Tibial artery (tissue), 4 donors: ENCODE measurements around the gene BAZ1B.
"Not testable (repeated sequence)": the region's sequence is repeated elsewhere in the genome, so short reads cannot be mapped to it uniquely, and the experiment has no call there.

Experiments used
- DNase-seq, 2 donors: peaks; one replicate each; pipeline ENCODE4 v3.0.0-alpha.2; 2019
- H3K27ac ChIP-seq, 2 donors: fragments of 200-600 bp; sonication (generic) in 1 of 2; 1 replicate in 1 of 2; 2 replicates in 1 of 2; pipeline ENCODE4 v1.5.1; 2018 to 2019; ENCODE audit warnings: mild to moderate bottlenecking in 1 of 2
- H3K27me3 ChIP-seq, 2 donors: fragments of 200-600 bp; sonication (generic) in 1 of 2; one replicate each; pipeline versions ENCODE4 v1.5.1 to v1.6.0; 2016 to 2019
- H3K36me3 ChIP-seq, 3 donors: fragments of 200-600 bp; sonication (generic) in 2 of 3; one replicate each; pipeline ENCODE4 v1.5.1; 2016 to 2019; ENCODE audit warnings: mild to moderate bottlenecking in 2 of 3
- H3K4me1 ChIP-seq, 4 donors: fragments of 200-600 bp; sonication (generic) in 2 of 4; 1 replicate in 3 of 4; 2 replicates in 1 of 4; pipeline ENCODE4 v1.5.1; 2016 to 2019
- H3K4me3 ChIP-seq, 2 donors: fragments of 200-600 bp; sonication (generic) in 1 of 2; 1 replicate in 1 of 2; 2 replicates in 1 of 2; pipeline ENCODE4 v1.5.1; 2018 to 2019; ENCODE audit warnings: mild to moderate bottlenecking in 2 of 2
- H3K9me3 ChIP-seq, 3 donors: fragments of 200-600 bp; sonication (generic) in 1 of 3; one replicate each; pipeline ENCODE4 v1.5.1; 2016 to 2019
- intact Hi-C: fragments of 100-400 bp; cut with DNase I; formaldehyde crosslinking; loops from one replicate; pipeline ENCODE4 v1.15.0; 2023; ENCODE audit warnings: low total_unique reads
- TF ChIP-seq, protein P1 (sequence below), 2 experiments: fragments of 200-600 bp in 1 of 2; fragments of 450-650 bp in 1 of 2; IDR thresholded peaks; one replicate each; pipeline ENCODE4 v1.5.1; 2017 to 2019; ENCODE audit warnings: antibody characterized with exemption in 2 of 2, mild to moderate bottlenecking in 1 of 2, moderate library complexity in 1 of 2

Gene BAZ1B

DNA sequence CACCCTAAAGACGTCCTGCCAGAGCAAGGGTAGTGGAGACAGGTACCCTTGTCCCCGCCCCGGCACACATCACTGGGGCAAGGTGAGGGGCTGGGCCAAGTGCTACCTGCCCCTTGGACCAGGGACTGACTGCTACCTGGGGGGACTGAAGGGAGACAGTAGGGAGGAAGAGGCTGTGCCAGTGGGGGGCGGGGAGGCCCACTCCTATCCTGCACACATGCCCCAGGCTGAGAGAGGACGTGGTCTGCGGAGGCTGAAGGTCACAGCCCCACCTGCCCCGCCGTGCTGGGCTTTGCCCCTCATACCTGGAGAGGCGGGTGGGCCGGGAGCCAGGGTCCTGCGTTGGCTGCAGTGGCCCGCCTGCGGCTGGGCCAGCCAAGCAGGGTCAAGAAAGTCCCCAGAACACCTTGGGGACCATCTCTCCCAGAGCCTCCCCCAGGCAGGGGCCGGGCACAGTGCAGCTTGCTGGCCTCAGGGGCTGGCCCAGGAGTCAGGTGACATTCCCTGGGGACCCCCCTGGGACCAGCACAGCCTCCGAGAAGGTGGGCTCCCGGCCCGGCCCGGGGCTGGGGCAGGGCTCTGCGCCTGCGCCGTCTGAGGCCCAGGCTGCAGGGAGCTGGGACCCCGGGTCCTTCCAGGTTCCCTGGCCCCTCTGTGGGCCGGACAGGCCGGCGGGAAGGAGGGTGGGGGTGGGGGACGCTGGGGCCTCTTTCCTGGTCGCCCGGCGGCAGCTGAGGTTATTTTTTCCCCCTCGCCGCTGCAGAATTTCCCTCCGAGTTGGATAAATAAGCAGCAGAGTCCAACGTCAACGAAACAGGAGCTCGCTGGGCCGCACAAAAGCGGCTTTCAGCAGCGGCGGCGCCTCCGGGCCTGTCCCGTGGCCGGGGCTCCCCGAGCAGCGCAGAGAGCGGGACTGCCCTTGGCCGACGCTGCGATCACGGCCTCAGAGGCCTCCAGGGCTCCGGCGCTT, 98.3 kb downstream of the BAZ1B start:
- Histone ChIP-seq H3K36me3 (no peaks in the 10 kb centered on the region), H3K4me3 (peak overlapping the region; percentile 43 to 50), H3K4me1 (peaks cover 0 to 12% (median 6%) of the 10 kb centered on the region in 4 donors), H3K27ac (peak overlapping the region in 1 of 2 donors; percentile 41), H3K9me3 (no peaks in the 10 kb centered on the region), H3K27me3 (peaks cover 0 to 5% of the 10 kb centered on the region in 2 donors)
- intact Hi-C loops = no loop called here
- no peak for DNase-seq
- TF ChIP-seq, protein P1, sequence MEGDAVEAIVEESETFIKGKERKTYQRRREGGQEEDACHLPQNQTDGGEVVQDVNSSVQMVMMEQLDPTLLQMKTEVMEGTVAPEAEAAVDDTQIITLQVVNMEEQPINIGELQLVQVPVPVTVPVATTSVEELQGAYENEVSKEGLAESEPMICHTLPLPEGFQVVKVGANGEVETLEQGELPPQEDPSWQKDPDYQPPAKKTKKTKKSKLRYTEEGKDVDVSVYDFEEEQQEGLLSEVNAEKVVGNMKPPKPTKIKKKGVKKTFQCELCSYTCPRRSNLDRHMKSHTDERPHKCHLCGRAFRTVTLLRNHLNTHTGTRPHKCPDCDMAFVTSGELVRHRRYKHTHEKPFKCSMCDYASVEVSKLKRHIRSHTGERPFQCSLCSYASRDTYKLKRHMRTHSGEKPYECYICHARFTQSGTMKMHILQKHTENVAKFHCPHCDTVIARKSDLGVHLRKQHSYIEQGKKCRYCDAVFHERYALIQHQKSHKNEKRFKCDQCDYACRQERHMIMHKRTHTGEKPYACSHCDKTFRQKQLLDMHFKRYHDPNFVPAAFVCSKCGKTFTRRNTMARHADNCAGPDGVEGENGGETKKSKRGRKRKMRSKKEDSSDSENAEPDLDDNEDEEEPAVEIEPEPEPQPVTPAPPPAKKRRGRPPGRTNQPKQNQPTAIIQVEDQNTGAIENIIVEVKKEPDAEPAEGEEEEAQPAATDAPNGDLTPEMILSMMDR (IDR thresholded peaks at IDR 0.05) = no peak

DNA sequence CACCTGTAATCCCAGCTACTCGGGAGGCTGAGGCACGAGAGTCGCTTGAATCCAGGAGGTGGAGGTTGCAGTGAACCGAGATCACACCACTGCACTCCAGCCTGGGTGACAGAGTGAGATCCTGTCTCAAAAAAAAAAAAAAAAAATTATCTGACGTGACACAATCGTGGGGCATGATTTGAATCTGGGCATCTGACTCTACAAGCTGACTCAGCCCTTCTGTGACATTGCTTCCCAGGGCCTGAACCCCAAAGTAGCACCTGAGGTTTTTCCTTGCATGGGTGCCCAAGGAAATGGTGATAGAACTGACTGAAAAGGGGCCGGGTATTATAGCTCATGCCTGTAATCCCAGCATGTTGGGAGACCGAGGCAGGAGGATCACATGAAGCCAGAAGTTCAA, 101.5 kb downstream of the BAZ1B start:
- H3K9me3 ChIP-seq, H3K27ac ChIP-seq, intact Hi-C loops, H3K27me3 ChIP-seq, H3K36me3 ChIP-seq, DNase-seq, H3K4me3 ChIP-seq: not testable (repeated sequence)
- peaks cover 0 to 12% (median 6%) of the 10 kb centered on the region in 4 donors for H3K4me1 ChIP-seq

DNA sequence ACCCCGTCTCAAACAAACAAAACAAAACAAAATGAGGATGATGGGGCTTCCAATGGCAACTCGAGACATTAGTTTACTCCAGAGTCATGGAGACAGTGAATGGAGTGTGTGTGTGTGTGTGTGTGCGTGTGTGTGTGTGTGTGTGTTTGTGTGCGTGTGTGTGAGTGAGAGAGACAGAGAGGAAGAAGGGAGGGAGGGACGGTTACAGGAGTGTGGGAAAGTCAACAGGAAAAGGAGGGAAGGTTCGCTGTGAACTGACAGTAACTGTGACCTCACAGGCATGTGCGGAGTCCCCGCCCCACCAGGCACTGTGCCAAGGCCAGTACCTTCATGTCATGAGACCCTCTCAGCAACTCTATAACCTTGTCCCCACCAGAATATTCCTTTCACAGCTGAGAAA, 102.1 kb downstream of the BAZ1B start:
- H3K4me3 ChIP-seq, H3K27me3 ChIP-seq, H3K9me3 ChIP-seq, intact Hi-C loops, H3K27ac ChIP-seq, DNase-seq, H3K36me3 ChIP-seq: not testable (repeated sequence)
- H3K4me1 ChIP-seq = peaks cover 0 to 12% (median 6%) of the 10 kb centered on the region in 4 donors

DNA sequence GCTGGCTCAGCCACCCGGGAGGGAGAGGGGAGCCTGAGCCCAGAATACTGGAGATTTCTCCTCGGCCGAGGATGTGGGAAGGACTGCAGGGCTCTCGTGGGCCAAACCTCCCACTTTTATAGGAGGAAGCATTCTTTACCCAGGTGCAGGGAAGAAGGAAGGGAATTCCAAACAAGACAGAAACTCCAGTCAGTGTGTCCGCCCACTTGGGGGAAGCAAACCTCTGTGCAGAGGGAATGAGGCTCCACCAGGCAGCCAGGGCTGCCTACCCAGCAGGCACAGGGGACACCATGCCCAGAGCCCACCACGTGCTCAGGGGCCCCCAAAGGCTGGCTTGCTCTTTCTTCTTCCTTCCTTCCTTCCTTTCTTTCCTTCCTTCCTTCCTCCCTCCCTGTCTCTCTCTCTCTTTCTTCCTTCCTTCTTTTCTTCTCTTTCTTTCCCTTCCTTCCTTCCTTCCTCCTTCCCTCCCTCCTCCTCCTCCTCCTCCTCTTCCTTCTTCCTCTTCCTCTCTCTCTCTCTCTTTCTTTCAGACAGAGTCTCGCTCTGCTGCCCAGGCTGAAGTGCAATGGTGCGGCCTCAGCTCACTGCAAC, 103.9 kb downstream of the BAZ1B start:
- TF ChIP-seq, protein P1 (IDR thresholded peaks at IDR 0.05) = no peak
- no peaks in the 10 kb centered on the region for H3K36me3 ChIP-seq
- H3K4me3 ChIP-seq = no peak overlapping the region
- H3K27me3 ChIP-seq = no peaks in the 10 kb centered on the region
- no peak overlapping the region for H3K27ac ChIP-seq
- intact Hi-C loops = no loop called here
- DNase-seq = no peak
- no peaks in the 10 kb centered on the region for H3K4me1 ChIP-seq
- H3K9me3 ChIP-seq = no peaks in the 10 kb centered on the region

DNA sequence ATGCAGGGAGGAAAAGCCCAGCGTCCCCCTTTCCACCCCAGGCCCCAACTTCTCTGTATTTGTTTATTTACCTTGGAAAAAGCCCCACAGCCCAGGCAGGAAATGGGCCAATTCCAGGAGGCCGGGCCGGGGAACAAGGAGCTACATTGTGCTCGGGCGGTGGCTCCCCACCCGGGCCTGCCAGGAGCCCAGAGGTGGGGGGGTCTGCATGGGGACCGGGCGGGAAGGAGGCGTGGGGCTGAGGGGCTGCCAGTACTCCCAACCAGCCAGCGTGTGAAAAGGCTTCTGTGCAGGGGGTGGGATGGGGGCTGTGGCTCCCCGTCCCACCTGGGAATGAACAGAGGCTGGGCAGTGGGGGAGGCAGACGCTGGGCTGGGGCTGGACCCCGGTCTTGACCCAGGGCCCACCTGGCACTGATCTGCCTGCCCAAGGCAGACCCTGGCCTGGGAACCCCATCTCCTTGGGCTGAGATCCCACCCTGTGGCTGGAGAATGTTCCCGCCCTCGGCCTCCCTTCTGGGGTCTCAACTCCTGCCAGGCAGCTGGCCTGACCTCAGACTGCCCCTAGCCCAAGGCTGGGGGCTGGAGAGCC, 111.5 kb downstream of the BAZ1B start:
- peaks cover 0 to 12% of the 10 kb centered on the region in 2 donors for H3K27me3 ChIP-seq
- H3K36me3 ChIP-seq, H3K9me3 ChIP-seq, H3K4me1 ChIP-seq, H3K4me3 ChIP-seq, intact Hi-C loops, H3K27ac ChIP-seq, DNase-seq: not testable (repeated sequence)

DNA sequence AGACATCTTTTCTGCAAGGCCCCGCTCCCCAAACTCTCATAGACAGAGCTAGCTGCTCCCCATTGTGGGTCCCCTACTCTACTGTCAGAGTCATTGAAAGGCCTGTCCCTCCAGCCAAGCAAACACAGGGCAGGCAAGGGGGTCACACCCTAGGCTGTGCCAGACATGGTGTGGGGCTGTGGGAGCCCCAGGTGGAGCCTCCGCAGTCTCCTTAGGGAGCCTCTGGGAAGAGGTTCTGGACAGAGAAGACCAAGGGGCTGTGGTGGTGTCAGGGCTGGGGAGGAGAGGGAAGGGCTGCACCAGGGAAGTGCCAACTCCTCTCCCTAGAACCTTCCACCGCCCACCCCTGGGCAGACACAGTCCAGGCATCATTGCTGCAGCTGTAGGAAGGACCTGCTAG, 117.2 kb downstream of the BAZ1B start:
- H3K4me3 ChIP-seq, H3K9me3 ChIP-seq, H3K27ac ChIP-seq, H3K4me1 ChIP-seq, H3K36me3 ChIP-seq, intact Hi-C loops, H3K27me3 ChIP-seq, DNase-seq: not testable (repeated sequence)

DNA sequence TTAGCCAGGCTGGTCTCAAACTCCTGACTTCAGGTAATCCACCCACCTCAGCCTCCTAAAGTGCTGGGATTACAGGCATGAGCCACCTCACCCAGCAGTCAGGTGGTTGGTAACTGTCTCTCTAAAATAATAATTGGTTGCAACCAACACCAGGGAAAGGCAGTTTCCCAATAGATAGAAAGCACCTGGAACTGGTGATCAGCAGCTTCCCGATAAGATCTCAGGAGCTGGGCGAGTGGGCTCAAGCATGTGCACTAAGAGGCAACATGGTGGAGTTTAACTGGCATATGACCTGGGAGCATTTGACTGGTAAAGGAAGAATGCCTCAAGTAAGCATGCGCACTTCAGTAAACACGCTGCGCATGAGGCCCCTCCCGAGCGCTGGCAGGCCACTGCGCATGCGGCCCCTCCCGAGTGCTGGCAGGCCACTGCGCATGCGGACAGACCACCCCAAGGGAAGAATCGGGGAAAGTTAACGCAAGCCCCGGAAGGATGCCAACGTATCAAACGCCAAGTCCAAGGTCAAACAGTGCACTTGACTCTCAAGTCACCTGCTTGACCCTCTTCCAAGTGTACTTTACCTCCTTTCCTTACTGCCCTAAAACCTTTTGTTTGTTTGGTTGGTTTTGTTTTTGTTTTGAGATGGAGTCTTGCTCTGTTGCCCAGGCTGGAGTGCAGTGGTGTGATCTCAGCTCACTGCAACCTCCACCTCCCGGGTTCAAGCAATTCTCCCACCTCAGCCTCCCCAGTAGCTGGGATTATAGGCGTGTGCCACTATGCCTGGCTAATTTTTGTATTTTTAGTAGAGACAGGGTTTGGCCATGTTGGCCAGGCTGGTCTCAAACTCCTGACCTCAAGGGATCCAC, 122.7 kb downstream of the BAZ1B start:
- H3K36me3 ChIP-seq, H3K27ac ChIP-seq, H3K4me1 ChIP-seq, intact Hi-C loops, H3K27me3 ChIP-seq, H3K9me3 ChIP-seq: not testable (repeated sequence)
- peak overlapping the region in 1 of 2 donors; percentile 31 for H3K4me3 ChIP-seq
- peak in 1 of 2 donors; percentile 36 for DNase-seq
